Lower lobe of right lung (tissue), 2 donors: Measurements from ENCODE around the gene CALCOCO2. TPM values are rescaled to one million over a fixed set of nuclear protein-coding genes. Genes with fewer than 3 reads are reported as not detected.

Experiments used
- ATAC-seq, 2 donors: fragments of 200-7000 bp; cut with Tn5 transposase; one replicate each; pipeline ENCODE4 v1.9.1; 2020 to 2022; ENCODE audit warnings: mild to moderate bottlenecking in 2 of 2, moderate library complexity in 2 of 2
- DNase-seq: peaks from one replicate; pipeline ENCODE4 v3.0.0-alpha.2; 2020
- H3K27ac ChIP-seq: fragments of 200-600 bp; one replicate; pipeline ENCODE4 v1.8.0; 2022
- H3K27me3 ChIP-seq: fragments of 200-600 bp; one replicate; pipeline ENCODE4 v1.8.0; 2022; ENCODE audit warnings: low read depth
- H3K36me3 ChIP-seq: fragments of 200-600 bp; one replicate; pipeline ENCODE4 v1.8.0; 2022; ENCODE audit warnings: mild to moderate bottlenecking
- H3K4me1 ChIP-seq: fragments of 200-600 bp; one replicate; pipeline ENCODE4 v1.8.0; 2022
- H3K4me3 ChIP-seq: fragments of 200-600 bp; one replicate; pipeline ENCODE4 v1.8.0; 2022; ENCODE audit warnings: mild to moderate bottlenecking
- H3K9me3 ChIP-seq: fragments of 200-600 bp; one replicate; pipeline ENCODE4 v1.8.0; 2022
- intact Hi-C: fragments of 100-400 bp; cut with DNase I; formaldehyde crosslinking; loops from one replicate; pipeline ENCODE4 v1.11.0; 2022
- total RNA-seq: library from RNA; stranded (reverse); fragmentation: NEBNext Ultra II Directional; extraction: Animal tissue kit (Norgen Biotek cat#: 25700); gene quantifications from one replicate; pipeline ENCODE4 v1.2.1, GENCODE V29; 2021
- TF ChIP-seq, protein P1 (sequence below): fragments of 200-600 bp; IDR thresholded peaks from one replicate; pipeline ENCODE4 v1.8.0; 2022; ENCODE audit warnings: antibody characterized with exemption, mild to moderate bottlenecking
- donor health status: DM: no; HTN: yes; CAD: no; lungs with severe emphysema.

CALCOCO2 gene
- total RNA-seq, 1 donor from 2014 or later: 174 TPM

DNA sequence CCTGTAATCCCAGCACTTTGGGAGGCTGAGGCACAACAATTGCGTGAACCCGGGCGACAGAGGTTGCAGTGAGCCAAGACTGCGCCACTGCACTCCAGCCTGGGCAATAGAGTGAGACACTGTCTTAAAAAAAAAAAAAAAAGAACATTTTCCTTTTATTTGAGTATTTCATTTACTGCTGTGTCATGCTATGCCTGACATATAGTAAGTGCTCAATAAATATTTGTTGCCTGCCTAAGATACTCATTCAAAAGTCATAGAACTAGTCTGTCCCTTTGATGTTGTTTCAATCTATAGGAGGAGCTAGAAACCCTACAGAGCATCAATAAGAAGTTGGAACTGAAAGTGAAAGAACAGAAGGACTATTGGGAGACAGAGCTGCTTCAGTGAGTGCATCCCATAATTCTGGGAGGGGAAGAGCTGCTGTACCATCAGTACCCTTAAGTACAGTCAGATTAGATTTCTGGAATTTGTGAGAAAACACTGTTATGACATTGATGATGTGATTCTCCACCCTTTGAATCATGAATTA, 20.0 kb downstream of the CALCOCO2 start:
- H3K4me3 ChIP-seq: no peak overlapping the region
- TF ChIP-seq, protein P1, sequence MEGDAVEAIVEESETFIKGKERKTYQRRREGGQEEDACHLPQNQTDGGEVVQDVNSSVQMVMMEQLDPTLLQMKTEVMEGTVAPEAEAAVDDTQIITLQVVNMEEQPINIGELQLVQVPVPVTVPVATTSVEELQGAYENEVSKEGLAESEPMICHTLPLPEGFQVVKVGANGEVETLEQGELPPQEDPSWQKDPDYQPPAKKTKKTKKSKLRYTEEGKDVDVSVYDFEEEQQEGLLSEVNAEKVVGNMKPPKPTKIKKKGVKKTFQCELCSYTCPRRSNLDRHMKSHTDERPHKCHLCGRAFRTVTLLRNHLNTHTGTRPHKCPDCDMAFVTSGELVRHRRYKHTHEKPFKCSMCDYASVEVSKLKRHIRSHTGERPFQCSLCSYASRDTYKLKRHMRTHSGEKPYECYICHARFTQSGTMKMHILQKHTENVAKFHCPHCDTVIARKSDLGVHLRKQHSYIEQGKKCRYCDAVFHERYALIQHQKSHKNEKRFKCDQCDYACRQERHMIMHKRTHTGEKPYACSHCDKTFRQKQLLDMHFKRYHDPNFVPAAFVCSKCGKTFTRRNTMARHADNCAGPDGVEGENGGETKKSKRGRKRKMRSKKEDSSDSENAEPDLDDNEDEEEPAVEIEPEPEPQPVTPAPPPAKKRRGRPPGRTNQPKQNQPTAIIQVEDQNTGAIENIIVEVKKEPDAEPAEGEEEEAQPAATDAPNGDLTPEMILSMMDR: no peak
- H3K27me3 ChIP-seq: no peaks in the 10 kb centered on the region
- H3K27ac ChIP-seq: no peak overlapping the region
- no peaks in the 10 kb centered on the region for H3K4me1 ChIP-seq
- ATAC-seq (no peak), DNase-seq (no peak)
- intact Hi-C loops: no loop called here
- peaks cover 97% of the 10 kb centered on the region for H3K36me3 ChIP-seq
- no peaks in the 10 kb centered on the region for H3K9me3 ChIP-seq

DNA sequence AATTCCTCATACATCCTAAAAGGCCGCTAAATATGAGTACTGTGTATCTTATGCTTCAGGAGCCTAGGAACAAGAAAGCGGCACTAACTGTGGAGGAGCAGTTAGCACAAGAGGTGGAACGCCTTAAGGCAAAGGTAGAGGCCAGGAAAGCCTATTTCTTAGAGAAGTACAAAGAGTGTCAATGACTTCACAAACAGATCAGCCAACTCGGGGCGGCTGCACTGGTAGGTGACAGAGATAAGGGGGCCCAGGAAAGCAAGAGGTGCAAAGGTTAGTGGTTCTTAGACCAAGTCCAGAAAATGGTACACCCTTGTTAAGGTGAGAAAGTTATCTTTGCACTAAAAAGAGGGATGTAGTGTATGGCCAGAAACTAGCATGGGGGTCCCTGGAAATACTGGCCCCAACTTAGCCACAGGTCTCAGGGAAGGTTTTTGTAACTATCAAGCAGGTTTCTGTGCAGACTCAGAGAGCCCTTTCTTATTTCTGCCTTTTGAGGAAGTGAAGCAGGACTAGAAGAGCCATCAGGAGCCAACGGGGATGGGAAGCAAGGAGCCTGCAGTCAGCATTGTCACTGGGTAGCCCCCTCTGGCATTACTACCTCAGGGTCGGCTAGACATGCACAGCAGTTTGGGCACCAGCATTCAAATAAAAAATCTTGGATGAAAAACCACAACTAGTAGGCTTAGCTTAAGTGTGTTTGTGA, 24.1 kb downstream of the CALCOCO2 start:
- Histone ChIP-seq H3K4me1 (no peaks in the 10 kb centered on the region), H3K27me3 (no peaks in the 10 kb centered on the region), H3K4me3 (no peak overlapping the region), H3K36me3 (peaks cover 99% of the 10 kb centered on the region), H3K27ac (no peak overlapping the region), H3K9me3 (no peaks in the 10 kb centered on the region)
- ATAC-seq (no peak), DNase-seq (no peak)
- intact Hi-C loops: no loop called here
- TF ChIP-seq, protein P1: no peak

DNA sequence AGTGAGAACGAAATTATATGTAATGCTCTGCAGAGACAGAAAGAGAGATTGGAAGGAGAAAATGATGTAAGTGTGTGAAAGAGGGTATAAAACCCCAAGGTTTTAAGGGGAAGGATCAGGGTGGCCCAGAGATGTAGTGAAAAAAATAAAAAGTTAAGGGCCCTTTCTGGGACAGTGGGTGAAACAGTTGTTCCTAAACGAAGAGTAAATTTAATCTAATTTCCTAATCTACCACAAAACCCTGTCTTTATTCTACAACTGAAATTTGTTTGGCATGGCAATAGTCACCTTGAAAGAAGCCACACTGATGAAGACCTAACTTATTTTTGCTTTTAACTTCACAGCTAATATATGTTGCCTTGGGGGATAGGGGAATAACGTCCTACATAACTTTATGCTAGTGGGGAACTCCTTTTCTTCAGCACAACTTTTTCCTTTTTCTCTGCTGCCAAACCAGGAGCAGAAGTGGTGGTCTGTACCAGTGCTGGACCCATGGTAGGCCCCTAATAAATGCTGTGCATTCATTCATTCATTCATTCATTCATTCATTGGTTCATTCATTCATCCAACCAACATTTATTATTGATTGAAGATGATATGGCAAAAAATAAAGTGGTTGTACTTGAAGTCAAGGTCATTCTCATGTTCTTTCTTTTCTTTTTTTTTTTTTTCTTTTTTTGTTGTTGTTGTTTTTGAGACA, 25.4 kb downstream of the CALCOCO2 start:
- TF ChIP-seq, protein P1: no peak
- peaks cover 99% of the 10 kb centered on the region for H3K36me3 ChIP-seq
- no peaks in the 10 kb centered on the region for H3K27me3 ChIP-seq
- no peak overlapping the region for H3K4me3 ChIP-seq
- H3K4me1 ChIP-seq: no peaks in the 10 kb centered on the region
- no peak for DNase-seq
- intact Hi-C loops: no loop called here
- no peaks in the 10 kb centered on the region for H3K9me3 ChIP-seq
- H3K27ac ChIP-seq: no peak overlapping the region
- no peak for ATAC-seq

DNA sequence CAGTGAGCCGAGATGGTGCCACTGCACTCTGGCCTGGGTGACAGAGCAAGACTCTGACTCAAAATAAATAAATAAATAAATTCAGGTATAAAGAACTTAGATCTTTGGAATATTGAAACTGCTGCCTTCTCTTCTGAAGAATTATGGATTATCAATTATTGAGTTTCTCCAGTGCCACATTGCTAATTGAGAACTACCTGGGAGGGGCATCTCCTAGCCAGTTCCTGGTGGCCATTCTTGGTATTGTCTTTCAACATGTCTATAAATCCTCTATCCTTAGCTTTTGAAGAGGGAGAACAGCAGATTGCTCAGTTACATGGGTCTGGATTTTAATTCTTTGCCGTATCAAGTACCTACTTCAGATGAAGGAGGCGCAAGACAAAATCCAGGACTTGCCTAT, 29.2 kb downstream of the CALCOCO2 start:
- no peak for ATAC-seq
- Histone ChIP-seq H3K4me1 (no peaks in the 10 kb centered on the region), H3K27me3 (no peaks in the 10 kb centered on the region), H3K9me3 (no peaks in the 10 kb centered on the region), H3K4me3 (no peak overlapping the region), H3K36me3 (peaks cover 100% of the 10 kb centered on the region), H3K27ac (no peak overlapping the region)
- no peak for DNase-seq
- intact Hi-C loops: no loop called here
- TF ChIP-seq, protein P1: no peak

DNA sequence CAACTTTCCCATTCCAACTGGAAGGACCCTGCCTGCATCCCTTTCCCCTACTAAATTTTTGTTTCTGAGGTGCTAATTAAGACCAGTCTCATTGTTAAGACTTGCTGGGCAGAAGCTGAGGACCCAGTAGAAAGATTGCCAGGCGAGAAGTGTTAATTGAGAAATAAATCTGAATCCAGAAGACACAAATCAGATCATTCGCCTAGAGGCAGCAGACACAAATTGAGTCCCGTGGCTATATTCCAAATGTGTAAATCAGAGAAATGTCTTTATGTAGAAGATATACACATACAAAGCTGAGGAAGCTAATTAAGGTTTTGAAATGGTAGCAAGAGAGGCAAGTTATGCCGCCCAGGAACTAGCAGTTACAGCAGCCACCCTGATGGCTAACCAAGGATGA, 29.6 kb downstream of the CALCOCO2 start:
- Histone ChIP-seq H3K9me3 (no peaks in the 10 kb centered on the region), H3K4me3 (no peak overlapping the region), H3K36me3 (peaks cover 100% of the 10 kb centered on the region), H3K27me3 (no peaks in the 10 kb centered on the region), H3K27ac (no peak overlapping the region), H3K4me1 (no peaks in the 10 kb centered on the region)
- DNase-seq: no peak
- intact Hi-C loops: no loop called here
- TF ChIP-seq, protein P1: no peak
- no peak for ATAC-seq
